Vagina (tissue), 2 donors: ENCODE measurements around the gene GMPPA. TPM values are rescaled to one million over a fixed set of nuclear protein-coding genes. Genes with fewer than 3 reads are reported as not detected.

Experiments used
- DNase-seq, 2 donors: peaks; one replicate each; pipeline ENCODE4 v3.0.0-alpha.2; 2017; ENCODE audit errors: extremely low spot score in 2 of 2
- H3K27ac ChIP-seq: fragments of 200-600 bp; sonication (generic); one replicate; pipeline ENCODE4 v1.5.1; 2019
- H3K27me3 ChIP-seq: fragments of 200-600 bp; sonication (generic); one replicate; pipeline ENCODE4 v1.5.1; 2019
- H3K36me3 ChIP-seq, 2 donors: fragments of 200-600 bp; sonication (generic); one replicate each; pipeline ENCODE4 v1.5.1; 2017 to 2019
- H3K4me1 ChIP-seq: fragments of 200-600 bp; sonication (generic); one replicate; pipeline ENCODE4 v1.5.1; 2019
- H3K4me3 ChIP-seq, 2 donors: fragments of 200-600 bp; sonication (generic); 1 replicate in 1 of 2; 2 replicates in 1 of 2; pipeline ENCODE4 v1.5.1; 2016 to 2019
- H3K9me3 ChIP-seq: fragments of 200-600 bp; sonication (generic); one replicate; pipeline ENCODE4 v1.5.1; 2019
- CTCF ChIP-seq, 3 experiments: fragments of 450-650 bp in 2 of 3; fragments of 200-600 bp in 1 of 3; sonication (generic) in 1 of 3; IDR thresholded peaks; one replicate each; pipeline ENCODE4 v1.5.1; 2017 to 2019; ENCODE audit warnings: antibody characterized with exemption in 3 of 3, mild to moderate bottlenecking in 2 of 3, moderate library complexity in 2 of 3
- POLR2A ChIP-seq, 2 donors: fragments of 450-650 bp; IDR thresholded peaks; one replicate each; pipeline ENCODE4 v1.6.1; 2017; ENCODE audit warnings: antibody characterized with exemption in 2 of 2, mild to moderate bottlenecking in 2 of 2, moderate library complexity in 2 of 2
- POLR2AphosphoS5 ChIP-seq, 2 donors: sonication (generic); formaldehyde crosslinking; IDR thresholded peaks; one replicate each; pipeline ENCODE4 v1.9.0; 2017; ENCODE audit warnings: antibody characterized with exemption in 2 of 2, mild to moderate bottlenecking in 2 of 2, low read depth in 1 of 2; ENCODE audit not compliant: insufficient read depth in 1 of 2
- intact Hi-C: fragments of 100-400 bp; cut with DNase I; formaldehyde crosslinking; loops from one replicate; pipeline ENCODE4 v1.15.1; 2023
- total RNA-seq: library from RNA; depleted of rRNA; stranded (reverse); fragments of >200 nt; gene quantifications from one replicate; pipeline ENCODE4 v1.2.3, GENCODE V29; 2016

Gene GMPPA
- 35.4 TPM for total RNA-seq

- Histone ChIP-seq H3K9me3 (no peaks in the 10 kb centered on the region), H3K27ac (peak within 1 kb of the TSS; percentile 95), H3K36me3 (peaks cover 0 to 4% of the 10 kb centered on the region in 2 donors), H3K27me3 (no peaks in the 10 kb centered on the region), H3K4me3 (peak within 1 kb of the TSS; percentile 71 to 84), H3K4me1 (peaks cover 35% of the 10 kb centered on the region)
- intact Hi-C loops: loop anchor here (5.0 kb wide), 1 partner anchor 144 kb away; no protein-coding TSS in a partner anchor
- no peak for TF ChIP-seq CTCF (IDR thresholded peaks at IDR 0.05)
- TF ChIP-seq POLR2AphosphoS5 (IDR thresholded peaks at IDR 0.05; ENCODE audit: insufficient read depth in 1 of 2, low read depth in 1 of 2): peak; percentile 96 to 100
- peak in 1 of 2 donors; percentile 70 for TF ChIP-seq POLR2A (IDR thresholded peaks at IDR 0.05)
- DNase-seq: peak; percentile 98 to 99
Observed at GRCh38 chr2:219498280-219499057, at the start of gene GMPPA. Gene GMPPA, plus strand, starts transcription at chr2:219498891. Its CDS starts 1,085 bp downstream, at chr2:219499976.

- H3K36me3 ChIP-seq: no peaks in the 10 kb centered on the region
- H3K4me3 ChIP-seq: no peak overlapping the region
- H3K9me3 ChIP-seq: no peaks in the 10 kb centered on the region
- DNase-seq: no peak
- peak overlapping the region; percentile 88 for H3K27ac ChIP-seq
- peaks cover 39% of the 10 kb centered on the region for H3K4me1 ChIP-seq
- intact Hi-C loops: no loop called here
- H3K27me3 ChIP-seq: no peaks in the 10 kb centered on the region
- TF ChIP-seq CTCF (IDR thresholded peaks at IDR 0.05) (no peak), POLR2AphosphoS5 (IDR thresholded peaks at IDR 0.05; ENCODE audit: insufficient read depth in 1 of 2, low read depth in 1 of 2) (no peak), POLR2A (IDR thresholded peaks at IDR 0.05) (no peak)
Observed at GRCh38 chr2:219449609-219450008, 49.1 kb upstream of the GMPPA start.

- H3K4me1 ChIP-seq: peaks cover 41% of the 10 kb centered on the region
- no peak for DNase-seq
- H3K27me3 ChIP-seq: no peaks in the 10 kb centered on the region
- no peaks in the 10 kb centered on the region for H3K36me3 ChIP-seq
- H3K4me3 ChIP-seq: peak overlapping the region in 1 of 2 donors; percentile 7
- peak overlapping the region; percentile 88 for H3K27ac ChIP-seq
- intact Hi-C loops: no loop called here
- no peaks in the 10 kb centered on the region for H3K9me3 ChIP-seq
- no peak for TF ChIP-seq CTCF (IDR thresholded peaks at IDR 0.05)
- TF ChIP-seq POLR2A (IDR thresholded peaks at IDR 0.05): no peak
- TF ChIP-seq POLR2AphosphoS5 (IDR thresholded peaks at IDR 0.05; ENCODE audit: insufficient read depth in 1 of 2, low read depth in 1 of 2): peak in 1 of 2 donors; percentile 33
Observed at GRCh38 chr2:219451661-219452360, 46.9 kb upstream of the GMPPA start.

GRCh38 chr2:219452361-219453317, 46.1 kb upstream of the GMPPA start:
- Histone ChIP-seq H3K27ac (peak overlapping the region; percentile 88), H3K9me3 (no peaks in the 10 kb centered on the region), H3K36me3 (no peaks in the 10 kb centered on the region), H3K27me3 (no peaks in the 10 kb centered on the region), H3K4me1 (peaks cover 49% of the 10 kb centered on the region), H3K4me3 (peak overlapping the region in 1 of 2 donors; percentile 7)
- TF ChIP-seq CTCF (IDR thresholded peaks at IDR 0.05) (no peak), POLR2AphosphoS5 (IDR thresholded peaks at IDR 0.05; ENCODE audit: insufficient read depth in 1 of 2, low read depth in 1 of 2) (peak; percentile 73 to 77)
- intact Hi-C loops: no loop called here
- DNase-seq: peak in 1 of 2 donors; percentile 95
